ENCODE measurements around the gene OR51V1. TPM values are rescaled to one million over a fixed set of nuclear protein-coding genes. Genes with fewer than 3 reads are reported as not detected.

OR51V1 gene
- total RNA-seq, 2 donors from 2014 or later, result not detected

- Histone ChIP-seq H3K4me1 (ENCODE audit: control insufficient read depth, insufficient read depth, low read length) (no peaks in the 10 kb centered on the region), H3K9me3 (ENCODE audit: control insufficient read depth, low read length) (no peaks in the 10 kb centered on the region), H3K36me3 (ENCODE audit: control insufficient read depth, insufficient read depth, low read length) (no peaks in the 10 kb centered on the region), H3K27me3 (ENCODE audit: control insufficient read depth, insufficient read depth, low read length, poor library complexity, severe bottlenecking) (no peaks in the 10 kb centered on the region), H3K4me3 (ENCODE audit: low read length) (no peak overlapping the region), H3K9ac (ENCODE audit: extremely low read depth, low read length, poor library complexity, severe bottlenecking) (no peak overlapping the region), H3K27ac (ENCODE audit: low read depth, low read length) (no peak overlapping the region)
- TF ChIP-seq CTCF (conservative IDR thresholded peaks at IDR 0.05), result no peak
- Mint-ChIP-seq H3K4me1 (no peaks in the 10 kb centered on the region), H3K4me3 (no peak overlapping the region), H3K27me3 (ENCODE audit: insufficient read depth) (peaks cover 4% of the 10 kb centered on the region), H3K9me3 (no peaks in the 10 kb centered on the region), H3K27ac (no peak overlapping the region), H3K36me3 (ENCODE audit: low read depth) (no peaks in the 10 kb centered on the region)
- DNase-seq, result no peak
- WGBS, 2 experiments (ENCODE audit: insufficient coverage in 1 of 2, insufficient read length in 1 of 2), result 69 to 88% methylated on average over 2 to 3 of the region's 3 CpGs
These were observed 41.0 kb upstream of the OR51V1 start for GRCh38 chr11:5241458-5241857.

GRCh38 chr11:5240458-5240857 is 40.0 kb upstream of the OR51V1 start:
- TF ChIP-seq CTCF (conservative IDR thresholded peaks at IDR 0.05), result no peak
- Mint-ChIP-seq H3K27me3 (ENCODE audit: insufficient read depth) (peaks cover 4% of the 10 kb centered on the region), H3K4me1 (no peaks in the 10 kb centered on the region), H3K27ac (no peak overlapping the region), H3K9me3 (no peaks in the 10 kb centered on the region), H3K36me3 (ENCODE audit: low read depth) (no peaks in the 10 kb centered on the region), H3K4me3 (no peak overlapping the region)
- H3K4me3 ChIP-seq (ENCODE audit: low read length), result no peak overlapping the region
- WGBS, 2 experiments (ENCODE audit: insufficient coverage in 1 of 2, insufficient read length in 1 of 2), result 87% methylated on average over 2 of the region's 2 CpGs; no CpG with 5 or more reads in 1 of the 2 experiments
- no peaks in the 10 kb centered on the region for H3K27me3 ChIP-seq (ENCODE audit: control insufficient read depth, insufficient read depth, low read length, poor library complexity, severe bottlenecking)
- H3K4me1 ChIP-seq (ENCODE audit: control insufficient read depth, insufficient read depth, low read length), result no peaks in the 10 kb centered on the region
- H3K36me3 ChIP-seq (ENCODE audit: control insufficient read depth, insufficient read depth, low read length), result no peaks in the 10 kb centered on the region
- no peak overlapping the region for H3K9ac ChIP-seq (ENCODE audit: extremely low read depth, low read length, poor library complexity, severe bottlenecking)
- no peak overlapping the region for H3K27ac ChIP-seq (ENCODE audit: low read depth, low read length)
- no peaks in the 10 kb centered on the region for H3K9me3 ChIP-seq (ENCODE audit: control insufficient read depth, low read length)
- no peak for DNase-seq

- Mint-ChIP-seq H3K36me3 (ENCODE audit: low read depth) (no peaks in the 10 kb centered on the region), H3K4me3 (no peak overlapping the region), H3K27me3 (ENCODE audit: insufficient read depth) (peaks cover 4% of the 10 kb centered on the region), H3K9me3 (no peaks in the 10 kb centered on the region), H3K4me1 (no peaks in the 10 kb centered on the region), H3K27ac (no peak overlapping the region)
- 92 to 100% methylated on average over 1 of the region's 1 CpG for WGBS, 2 experiments (ENCODE audit: insufficient coverage in 1 of 2, insufficient read length in 1 of 2)
- Histone ChIP-seq H3K36me3 (ENCODE audit: control insufficient read depth, insufficient read depth, low read length) (no peaks in the 10 kb centered on the region), H3K4me3 (ENCODE audit: low read length) (no peak overlapping the region), H3K27me3 (ENCODE audit: control insufficient read depth, insufficient read depth, low read length, poor library complexity, severe bottlenecking) (no peaks in the 10 kb centered on the region), H3K9me3 (ENCODE audit: control insufficient read depth, low read length) (no peaks in the 10 kb centered on the region), H3K9ac (ENCODE audit: extremely low read depth, low read length, poor library complexity, severe bottlenecking) (no peak overlapping the region), H3K27ac (ENCODE audit: low read depth, low read length) (no peak overlapping the region), H3K4me1 (ENCODE audit: control insufficient read depth, insufficient read depth, low read length) (no peaks in the 10 kb centered on the region)
- no peak for DNase-seq
- TF ChIP-seq CTCF (conservative IDR thresholded peaks at IDR 0.05), result no peak
These were observed 39.6 kb upstream of the OR51V1 start for GRCh38 chr11:5240056-5240455.

Data from endodermal cell (in vitro differentiated cells).